ENCODE data around the gene DLGAP3. TPM values are rescaled to one million over a fixed set of nuclear protein-coding genes. Genes with fewer than 3 reads are reported as not detected.

DLGAP3 gene
- total RNA-seq, 1 experiment from 2014 or later: not detected

DNA sequence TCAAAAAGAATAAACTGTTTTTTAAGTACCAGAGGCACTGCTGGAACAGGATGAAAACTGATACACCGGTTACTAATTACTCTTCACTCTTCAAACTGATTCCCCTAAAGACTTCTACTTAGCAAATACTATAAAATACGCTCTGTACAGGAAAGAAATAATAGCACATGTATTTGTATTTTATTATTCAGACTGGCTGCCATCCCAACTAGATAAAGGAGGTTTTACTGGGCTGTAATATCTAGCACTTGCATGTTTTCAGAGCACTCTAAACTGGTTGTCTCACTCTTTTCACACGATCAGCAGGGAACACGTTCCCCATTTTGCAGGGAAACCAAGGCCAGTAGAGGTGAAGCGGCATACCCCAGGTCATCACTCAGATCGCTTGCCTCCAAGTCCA lies 79.1 kb downstream of the DLGAP3 start:
- BruUV-seq (replicated peaks): no TSS peak

DNA sequence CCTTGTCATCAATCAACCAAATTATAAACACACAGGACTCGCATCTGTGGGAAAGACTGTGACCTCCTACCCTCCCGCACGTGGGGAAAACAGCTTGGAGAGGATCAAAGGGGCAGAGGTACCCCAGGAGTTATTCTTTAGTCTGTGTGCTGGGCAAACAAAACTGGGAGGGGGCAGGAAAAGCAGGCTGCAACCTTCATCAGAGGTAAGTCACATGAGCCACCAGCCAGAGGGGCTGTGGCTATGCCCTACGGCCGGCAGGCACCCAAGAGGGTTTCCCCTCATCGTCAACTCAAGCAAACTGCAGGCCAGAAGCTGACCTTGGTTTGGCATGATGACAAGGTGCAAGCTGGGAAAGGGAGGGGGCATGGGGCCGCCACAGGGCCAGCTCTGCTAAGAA lies 82.4 kb downstream of the DLGAP3 start:
- no TSS peak for BruUV-seq (replicated peaks)
- no peaks in the 10 kb centered on the region for H3K36me3 ChIP-seq (ENCODE audit: insufficient read depth, low read length, poor library complexity, severe bottlenecking)
- no peak overlapping the region for H3K4me3 ChIP-seq (ENCODE audit: low read depth, low read length, poor library complexity, severe bottlenecking)
- DNase-seq (ENCODE audit: low spot score): no peak
- no peaks in the 10 kb centered on the region for H3K27me3 ChIP-seq (replicated peaks; ENCODE audit: insufficient read depth, low read depth, low read length, poor library complexity)
- POLR2A ChIA-PET (ENCODE audit: low non-redundant PET): no interaction called here
- no peaks in the 10 kb centered on the region for H3K9me3 ChIP-seq (ENCODE audit: low read depth, low read length, poor library complexity, severe bottlenecking)
- no peak overlapping the region for H3K27ac ChIP-seq (ENCODE audit: low read depth, low read length, poor library complexity, severe bottlenecking)
- TF ChIP-seq EZH2 (IDR thresholded peaks at IDR 0.05; ENCODE audit: borderline replicate concordance, low read depth, low read length, poor library complexity, severe bottlenecking): no peak
- TF ChIP-seq CTCF (conservative IDR thresholded peaks at IDR 0.05; ENCODE audit: low read depth, low read length): no peak
- no peaks in the 10 kb centered on the region for H3K4me1 ChIP-seq (ENCODE audit: insufficient read depth, low read length, poor library complexity, severe bottlenecking)
- intact Hi-C loops (cut with micrococcal nuclease; ENCODE audit: unreplicated experiment): no loop called here
- CTCF ChIA-PET: no interaction called here

More for the DNA sequence above, 79.1 kb downstream of the DLGAP3 start:
- POLR2A ChIA-PET (ENCODE audit: low non-redundant PET): no interaction called here
- Histone ChIP-seq H3K9me3 (ENCODE audit: low read depth, low read length, poor library complexity, severe bottlenecking) (no peaks in the 10 kb centered on the region), H3K4me1 (ENCODE audit: insufficient read depth, low read length, poor library complexity, severe bottlenecking) (no peaks in the 10 kb centered on the region), H3K27ac (ENCODE audit: low read depth, low read length, poor library complexity, severe bottlenecking) (no peak overlapping the region), H3K36me3 (ENCODE audit: insufficient read depth, low read length, poor library complexity, severe bottlenecking) (peaks cover 11% of the 10 kb centered on the region), H3K4me3 (ENCODE audit: low read depth, low read length, poor library complexity, severe bottlenecking) (no peak overlapping the region), H3K27me3 (replicated peaks; ENCODE audit: insufficient read depth, low read depth, low read length, poor library complexity) (no peaks in the 10 kb centered on the region)
- intact Hi-C loops (cut with micrococcal nuclease; ENCODE audit: unreplicated experiment): loop anchor here (5.0 kb wide), 1 partner anchor 63 kb away; no protein-coding TSS in a partner anchor
- DNase-seq (ENCODE audit: low spot score): no peak
- CTCF ChIA-PET: no interaction called here
- TF ChIP-seq EZH2 (IDR thresholded peaks at IDR 0.05; ENCODE audit: borderline replicate concordance, low read depth, low read length, poor library complexity, severe bottlenecking) (no peak), CTCF (conservative IDR thresholded peaks at IDR 0.05; ENCODE audit: low read depth, low read length) (no peak)

GRCh38 chr1:34846265-34846664 lies 83.2 kb downstream of the DLGAP3 start:
- no peaks in the 10 kb centered on the region for H3K36me3 ChIP-seq (ENCODE audit: insufficient read depth, low read length, poor library complexity, severe bottlenecking)
- DNase-seq (ENCODE audit: low spot score): no peak
- CTCF ChIA-PET: no interaction called here
- H3K4me3 ChIP-seq (ENCODE audit: low read depth, low read length, poor library complexity, severe bottlenecking): no peak overlapping the region
- H3K9me3 ChIP-seq (ENCODE audit: low read depth, low read length, poor library complexity, severe bottlenecking): no peaks in the 10 kb centered on the region
- TF ChIP-seq CTCF (conservative IDR thresholded peaks at IDR 0.05; ENCODE audit: low read depth, low read length) (no peak), EZH2 (IDR thresholded peaks at IDR 0.05; ENCODE audit: borderline replicate concordance, low read depth, low read length, poor library complexity, severe bottlenecking) (no peak)
- POLR2A ChIA-PET (ENCODE audit: low non-redundant PET): no interaction called here
- no peaks in the 10 kb centered on the region for H3K4me1 ChIP-seq (ENCODE audit: insufficient read depth, low read length, poor library complexity, severe bottlenecking)
- no TSS peak for BruUV-seq (replicated peaks)
- intact Hi-C loops (cut with micrococcal nuclease; ENCODE audit: unreplicated experiment): no loop called here
- H3K27me3 ChIP-seq (replicated peaks; ENCODE audit: insufficient read depth, low read depth, low read length, poor library complexity): no peaks in the 10 kb centered on the region
- no peak overlapping the region for H3K27ac ChIP-seq (ENCODE audit: low read depth, low read length, poor library complexity, severe bottlenecking)
